ENCODE results near the gene ZNF565. TPM values are rescaled to one million over a fixed set of nuclear protein-coding genes. Genes with fewer than 3 reads are reported as not detected.
A peak's percentile ranks its signal among the peaks of the same experiment; 100 is the strongest.
"Not testable (repeated sequence)": the region's sequence is repeated elsewhere in the genome, so short reads cannot be mapped to it uniquely, and the experiment has no call there.

The ZNF565 gene
- total RNA-seq, 2 experiments from 2014 or later: 2.2 to 2.7 TPM

DNA sequence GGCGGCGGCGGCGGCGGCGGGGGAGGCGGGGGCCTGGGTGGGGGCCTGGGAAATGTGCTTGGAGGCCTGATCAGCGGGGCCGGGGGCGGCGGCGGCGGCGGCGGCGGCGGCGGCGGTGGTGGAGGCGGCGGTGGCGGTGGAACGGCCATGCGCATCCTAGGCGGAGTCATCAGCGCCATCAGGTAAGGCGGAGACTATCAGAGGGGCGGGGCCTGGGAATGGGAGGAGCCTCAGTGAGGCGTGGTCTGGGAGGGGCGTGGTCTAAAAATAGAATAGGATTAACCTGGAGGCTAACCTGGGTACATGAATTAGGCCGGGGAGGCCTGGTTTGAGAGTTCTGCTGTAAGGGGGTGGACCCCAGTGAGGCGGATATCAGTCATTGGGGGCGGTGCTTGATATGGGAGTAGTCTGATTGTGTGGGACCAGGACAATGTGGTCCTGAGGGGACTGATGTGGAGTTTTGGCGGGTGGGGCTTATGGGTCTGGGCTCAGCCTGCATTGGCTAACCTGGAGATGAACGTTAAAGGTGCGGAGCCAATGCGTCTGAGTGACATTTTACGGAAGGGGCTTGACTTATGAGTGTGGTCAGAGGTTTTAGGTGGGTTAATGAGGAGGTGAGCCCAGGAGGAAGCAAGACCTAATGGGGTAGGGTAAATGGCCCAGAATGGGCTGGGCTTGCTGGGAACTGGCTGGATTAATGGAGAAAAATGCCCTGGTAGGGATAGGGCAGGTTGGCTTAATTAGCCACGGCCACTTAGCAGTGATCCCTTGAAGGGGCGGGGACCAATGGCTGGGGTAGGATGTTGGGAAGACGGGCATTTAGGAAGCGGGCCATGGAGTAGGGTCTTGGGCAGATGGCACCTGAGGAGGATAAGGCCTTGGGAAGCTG is 73.2 kb downstream of the ZNF565 start:
- POLR2A ChIA-PET: interaction anchor here (1.6 to 1.7 kb wide), 2 partner anchors 13 to 26 kb away, joined by 5 to 8 read pairs; partner anchors contain the start of genes POLR2I and TBCB

DNA sequence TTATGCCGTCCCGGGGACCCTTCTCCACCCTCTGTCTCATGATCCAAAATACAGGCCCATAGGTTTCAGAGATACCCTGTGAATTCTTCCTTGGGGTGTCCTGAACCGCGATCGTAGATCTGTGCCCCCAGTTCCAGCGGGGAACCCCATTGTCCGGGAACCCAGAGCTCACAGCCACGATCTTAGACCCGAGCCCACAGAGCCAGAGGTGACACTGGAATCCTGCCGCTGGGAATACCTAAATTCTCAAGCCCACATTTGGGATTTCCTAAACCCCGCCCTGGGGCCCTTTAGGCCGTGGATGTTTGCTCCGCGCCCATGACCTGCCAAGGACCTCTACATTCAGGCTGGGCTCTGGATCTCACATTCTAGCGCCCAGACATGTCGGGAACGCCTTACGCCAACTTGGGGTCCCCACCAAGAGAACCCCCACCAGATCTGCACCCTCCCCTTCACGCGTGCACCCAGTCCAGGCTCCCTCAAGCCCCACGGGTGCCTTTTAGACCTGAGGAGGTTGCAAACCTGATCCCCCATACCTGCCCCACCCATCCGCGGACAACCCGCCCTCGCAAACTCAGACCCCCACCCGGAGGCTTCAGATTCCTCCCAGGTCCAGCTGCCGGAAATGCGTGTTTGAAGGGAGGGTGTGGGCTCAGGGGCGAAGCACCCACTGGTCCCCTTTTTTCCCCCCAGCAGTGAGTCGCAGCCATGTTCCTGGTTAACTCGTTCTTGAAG is 74.0 kb downstream of the ZNF565 start:
- H3K36me3 Mint-ChIP-seq (ENCODE audit: low read depth): peaks cover 31% of the 10 kb centered on the region
- H3K27ac Mint-ChIP-seq: peak overlapping the region; percentile 98
- CTCF ChIA-PET: interaction anchor here (1.0 to 1.6 kb wide), 2 partner anchors 13 to 28 kb away, joined by 3 to 9 read pairs; no protein-coding TSS in a partner anchor
- H3K27me3 Mint-ChIP-seq (ENCODE audit: low read depth): no peaks in the 10 kb centered on the region
- ATAC-seq (peak; percentile 26), DNase-seq (peak; percentile 69)
- H3K4me1 Mint-ChIP-seq (ENCODE audit: low read depth): peaks cover 29% of the 10 kb centered on the region
- no peaks in the 10 kb centered on the region for H3K9me3 Mint-ChIP-seq (ENCODE audit: insufficient read depth)
- H3K4me3 Mint-ChIP-seq: peak overlapping the region; percentile 96
- POLR2A ChIA-PET: interaction anchor here (1.0 to 1.7 kb wide), 5 partner anchors 10 to 126 kb away, joined by 3 to 9 read pairs (median 5); partner anchors contain the start of genes ALKBH6, POLR2I and TBCB

More for the DNA sequence above, 73.2 kb downstream of the ZNF565 start:
- peak; percentile 72 for ATAC-seq
- CTCF ChIA-PET: no interaction called here
- H3K9me3 Mint-ChIP-seq (ENCODE audit: insufficient read depth): no peaks in the 10 kb centered on the region
- DNase-seq: peak; percentile 92
- H3K27ac Mint-ChIP-seq: peak overlapping the region; percentile 98
- peaks cover 29% of the 10 kb centered on the region for H3K4me1 Mint-ChIP-seq (ENCODE audit: low read depth)
- H3K36me3 Mint-ChIP-seq (ENCODE audit: low read depth): peaks cover 39% of the 10 kb centered on the region
- H3K27me3 Mint-ChIP-seq (ENCODE audit: low read depth): no peaks in the 10 kb centered on the region
- H3K4me3 Mint-ChIP-seq: peak overlapping the region; percentile 96

DNA sequence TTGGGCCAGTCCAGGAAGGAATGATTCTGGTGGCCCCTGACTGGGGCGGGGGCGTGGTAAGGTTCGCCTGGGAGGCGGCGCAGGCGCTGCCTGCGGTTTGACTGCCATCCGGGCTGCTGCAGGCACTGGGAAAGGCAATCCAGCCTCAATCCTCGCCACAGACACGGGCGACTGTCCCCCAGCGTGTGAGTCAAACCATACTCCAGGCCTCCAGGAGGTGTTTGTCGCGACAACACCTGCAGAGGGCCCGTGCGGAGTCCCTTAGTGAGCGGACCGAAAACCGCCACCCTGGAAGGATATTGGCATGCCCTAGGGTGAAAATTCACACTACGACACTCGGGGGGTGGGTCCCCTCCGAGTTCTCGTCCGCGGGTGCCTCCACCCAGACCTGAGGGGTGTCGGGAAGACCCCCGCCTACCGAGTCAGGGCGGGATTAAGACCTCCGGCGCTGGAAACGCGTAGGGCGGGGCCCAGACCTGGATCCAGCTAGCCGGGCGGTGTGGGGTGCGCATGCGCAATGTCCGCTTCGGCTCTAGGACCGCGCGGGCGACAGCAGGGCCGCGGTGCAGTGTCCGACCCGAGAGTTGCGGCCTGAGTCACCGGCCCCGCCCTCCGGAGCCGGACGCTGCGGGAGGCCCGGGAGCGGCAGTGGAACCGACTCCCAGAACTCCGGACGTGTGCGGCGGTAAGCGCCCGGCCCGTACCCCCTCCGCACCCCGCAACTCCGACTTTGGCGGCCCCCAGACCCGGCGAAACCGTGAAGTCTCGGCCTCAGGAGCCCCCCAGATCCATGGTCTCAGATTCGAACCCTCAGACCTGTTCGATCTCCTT is 74.8 kb downstream of the ZNF565 start, which contains the start of gene CAPNS1:
Gene CAPNS1, plus strand, starts transcription at position 594 of the 831 bp plus-strand sequence. CDS start 946 bp downstream, outside the sequence.
- peak; percentile 95 for DNase-seq
- ChIA-PET POLR2A (interaction anchor here (0.6 to 1.7 kb wide), 6 partner anchors 9 to 209 kb away, joined by 3 to 9 read pairs (median 4); partner anchors contain the start of genes ALKBH6, POLR2I and TBCB), CTCF (interaction anchor here (1.0 to 1.6 kb wide), 3 partner anchors 12 to 30 kb away, joined by 3 to 9 read pairs (median 4); no protein-coding TSS in a partner anchor)
- Mint-ChIP-seq H3K27ac (peak within 1 kb of the TSS; percentile 98), H3K36me3 (ENCODE audit: low read depth) (peaks cover 28% of the 10 kb centered on the region), H3K9me3 (ENCODE audit: insufficient read depth) (no peaks in the 10 kb centered on the region), H3K4me3 (peak within 1 kb of the TSS; percentile 96), H3K27me3 (ENCODE audit: low read depth) (peaks cover 4% of the 10 kb centered on the region), H3K4me1 (ENCODE audit: low read depth) (peaks cover 32% of the 10 kb centered on the region)
- peak; percentile 79 for ATAC-seq

- H3K4me3 Mint-ChIP-seq: peak overlapping the region; percentile 96
- DNase-seq (no peak), ATAC-seq (no peak)
- peaks cover 25% of the 10 kb centered on the region for H3K36me3 Mint-ChIP-seq (ENCODE audit: low read depth)
- ChIA-PET CTCF (interaction anchor here (1.0 to 3.5 kb wide), 4 partner anchors 11 to 31 kb away, joined by 3 to 19 read pairs (median 6); no protein-coding TSS in a partner anchor), POLR2A (interaction anchor here (0.6 to 1.7 kb wide), 5 partner anchors 8 to 208 kb away, joined by 3 to 9 read pairs (median 5); partner anchors contain the start of genes ALKBH6, POLR2I and TBCB)
- no peaks in the 10 kb centered on the region for H3K9me3 Mint-ChIP-seq (ENCODE audit: insufficient read depth)
- peak overlapping the region; percentile 98 for H3K27ac Mint-ChIP-seq
- H3K27me3 Mint-ChIP-seq (ENCODE audit: low read depth): peaks cover 4% of the 10 kb centered on the region
- peaks cover 32% of the 10 kb centered on the region for H3K4me1 Mint-ChIP-seq (ENCODE audit: low read depth)
Measured at GRCh38 chr19:36139120-36139472, 75.4 kb downstream of the ZNF565 start.

GRCh38 chr19:36136964-36137686 is 77.3 kb downstream of the ZNF565 start:
- peaks cover 4% of the 10 kb centered on the region for H3K27me3 Mint-ChIP-seq (ENCODE audit: low read depth)
- DNase-seq (no peak), ATAC-seq (no peak)
- POLR2A ChIA-PET: interaction anchor here (1.2 kb wide), 1 partner anchor 9 kb away, joined by 5 read pairs; no protein-coding TSS in a partner anchor
- H3K9me3 Mint-ChIP-seq (ENCODE audit: insufficient read depth): no peaks in the 10 kb centered on the region
- peaks cover 39% of the 10 kb centered on the region for H3K4me1 Mint-ChIP-seq (ENCODE audit: low read depth)
- no peak overlapping the region for H3K4me3 Mint-ChIP-seq
- H3K36me3 Mint-ChIP-seq (ENCODE audit: low read depth): peaks cover 14% of the 10 kb centered on the region
- H3K27ac Mint-ChIP-seq: no peak overlapping the region
- CTCF ChIA-PET: interaction anchor here (2.4 to 3.5 kb wide), 2 partner anchors 9 to 33 kb away, joined by 6 to 19 read pairs; no protein-coding TSS in a partner anchor

- peaks cover 37% of the 10 kb centered on the region for H3K4me1 Mint-ChIP-seq (ENCODE audit: low read depth)
- POLR2A ChIA-PET; H3K27ac Mint-ChIP-seq; DNase-seq; ATAC-seq; H3K4me3 Mint-ChIP-seq; H3K36me3 Mint-ChIP-seq (ENCODE audit: low read depth); H3K27me3 Mint-ChIP-seq (ENCODE audit: low read depth); CTCF ChIA-PET; H3K9me3 Mint-ChIP-seq (ENCODE audit: insufficient read depth): not testable (repeated sequence)
Measured at GRCh38 chr19:36134867-36135266, 79.6 kb downstream of the ZNF565 start.

Other genes with a start within 250 kb of the ZNF565 start
- gene SDHAF1, start 219.5 kb downstream of the ZNF565 start, total RNA-seq: 10 to 100 TPM; 20.1 to 21.4 TPM
- gene SYNE4, start 205.9 kb downstream of the ZNF565 start, total RNA-seq: 1 to 10 TPM; 1.8 to 2.6 TPM
- gene ALKBH6, start 200.5 kb downstream of the ZNF565 start, total RNA-seq: 10 to 100 TPM; 43.3 to 47.2 TPM
- gene CLIP3, start 181.8 kb downstream of the ZNF565 start, total RNA-seq: 1 to 10 TPM in 1 of 2 experiments, under 1 TPM in 1; 0.74 to 1.7 TPM
- gene THAP8, start 160.4 kb downstream of the ZNF565 start, total RNA-seq: 1 to 10 TPM; 5.7 to 5.8 TPM
- 10 to 100 TPM; 43.6 to 44.5 TPM for gene WDR62, start 159.8 kb downstream of the ZNF565 start, total RNA-seq
- under 1 TPM in 1 of 2 experiments, not detected in 1; 0.58 TPM for gene OVOL3, start 103.5 kb downstream of the ZNF565 start, total RNA-seq
- gene POLR2I, start 99.8 kb downstream of the ZNF565 start, total RNA-seq: 10 to 100 TPM; 50.5 to 57.3 TPM
- gene TBCB, start 99.2 kb downstream of the ZNF565 start, total RNA-seq: 100 to 1,000 TPM; 186 to 200 TPM
- 100 to 1,000 TPM; 547 to 569 TPM for gene CAPNS1, start 74.6 kb downstream of the ZNF565 start, total RNA-seq
- not detected for gene COX7A1, start 62.2 kb downstream of the ZNF565 start, total RNA-seq
- gene ZNF146, start 441 bp upstream of the ZNF565 start, total RNA-seq: 10 to 100 TPM; 61.7 to 63.8 TPM
- 1 to 10 TPM; 4.1 to 5.4 TPM for gene ZFP14, start 164.5 kb upstream of the ZNF565 start, total RNA-seq
- 1 to 10 TPM; 5.2 to 5.4 TPM for gene ZFP82, start 204.0 kb upstream of the ZNF565 start, total RNA-seq

Data from activated CD8-positive, alpha-beta T cell treated with anti-CD3 and anti-CD28 coated beads, Interleukin-2, amount 10 ng/mL, durations not matched to agents 7 days and 5 days (primary cell).